ENCODE data around the gene HS3ST3A1. TPM values are rescaled to one million over a fixed set of nuclear protein-coding genes. Genes with fewer than 3 reads are reported as not detected.
"Not testable (repeated sequence)": the region's sequence is repeated elsewhere in the genome, so short reads cannot be mapped to it uniquely, and the experiment has no call there.

Gene HS3ST3A1
- polyA plus RNA-seq, 4 donors: 2.7 to 5.4 (median 3.5) TPM

GRCh38 chr17:13576661-13577526 is 24.8 kb downstream of the HS3ST3A1 start:
- DNase-seq (ENCODE audit: low read depth in 4 of 4, low spot score in 3 of 4): no peak

GRCh38 chr17:13575922-13576419 is 25.8 kb downstream of the HS3ST3A1 start:
- no peak for DNase-seq (ENCODE audit: low read depth in 4 of 4, low spot score in 3 of 4)

GRCh38 chr17:13575466-13575865 is 26.3 kb downstream of the HS3ST3A1 start:
- DNase-seq (ENCODE audit: low read depth in 4 of 4, low spot score in 3 of 4): no peak

GRCh38 chr17:13572581-13572980 is 29.1 kb downstream of the HS3ST3A1 start:
- DNase-seq (ENCODE audit: low read depth in 4 of 4, low spot score in 3 of 4): no peak

GRCh38 chr17:13569398-13570123 is 32.2 kb downstream of the HS3ST3A1 start:
- no peak for DNase-seq (ENCODE audit: low read depth in 4 of 4, low spot score in 3 of 4)

GRCh38 chr17:13568582-13569397 is 32.9 kb downstream of the HS3ST3A1 start:
- no peak for DNase-seq (ENCODE audit: low read depth in 4 of 4, low spot score in 3 of 4)

- DNase-seq (ENCODE audit: low read depth in 4 of 4, low spot score in 3 of 4): no peak
Measured at GRCh38 chr17:13563866-13564265, 37.9 kb downstream of the HS3ST3A1 start.

GRCh38 chr17:13562271-13562800 is 39.4 kb downstream of the HS3ST3A1 start:
- peak in 3 of 4 donors; percentile 23 to 56 (median 48) for DNase-seq (ENCODE audit: low read depth in 4 of 4, low spot score in 3 of 4)

GRCh38 chr17:13561606-13562270 is 40.0 kb downstream of the HS3ST3A1 start:
- DNase-seq (ENCODE audit: low read depth in 4 of 4, low spot score in 3 of 4): no peak

GRCh38 chr17:13560935-13561334 is 40.8 kb downstream of the HS3ST3A1 start:
- no peak for DNase-seq (ENCODE audit: low read depth in 4 of 4, low spot score in 3 of 4)

- DNase-seq (ENCODE audit: low read depth in 4 of 4, low spot score in 3 of 4): no peak
Measured at GRCh38 chr17:13558588-13558987, 43.1 kb downstream of the HS3ST3A1 start.

- no peak for DNase-seq (ENCODE audit: low read depth in 4 of 4, low spot score in 3 of 4)
Measured at GRCh38 chr17:13557077-13557476, 44.7 kb downstream of the HS3ST3A1 start.

- no peak for DNase-seq (ENCODE audit: low read depth in 4 of 4, low spot score in 3 of 4)
Measured at GRCh38 chr17:13554231-13554630, 47.5 kb downstream of the HS3ST3A1 start.

- DNase-seq (ENCODE audit: low read depth in 4 of 4, low spot score in 3 of 4): no peak
Measured at GRCh38 chr17:13550291-13550690, 51.4 kb downstream of the HS3ST3A1 start.

- not testable (repeated sequence) for DNase-seq (ENCODE audit: low read depth in 4 of 4, low spot score in 3 of 4)
Measured at GRCh38 chr17:13548576-13548975, 53.2 kb downstream of the HS3ST3A1 start.

GRCh38 chr17:13546851-13547250 is 54.9 kb downstream of the HS3ST3A1 start:
- DNase-seq (ENCODE audit: low read depth in 4 of 4, low spot score in 3 of 4): no peak

- no peak for DNase-seq (ENCODE audit: low read depth in 4 of 4, low spot score in 3 of 4)
Measured at GRCh38 chr17:13545941-13546340, 55.8 kb downstream of the HS3ST3A1 start.

GRCh38 chr17:13544765-13545164 is 57.0 kb downstream of the HS3ST3A1 start:
- DNase-seq (ENCODE audit: low read depth in 4 of 4, low spot score in 3 of 4): no peak

- DNase-seq (ENCODE audit: low read depth in 4 of 4, low spot score in 3 of 4): no peak
Measured at GRCh38 chr17:13544292-13544691, 57.4 kb downstream of the HS3ST3A1 start.

GRCh38 chr17:13542636-13543035 is 59.1 kb downstream of the HS3ST3A1 start:
- no peak for DNase-seq (ENCODE audit: low read depth in 4 of 4, low spot score in 3 of 4)

Measured in right renal pelvis (tissue), 4 donors.